Right lobe of liver (tissue), 4 donors: ENCODE measurements around the gene KRTCAP2.

ENCODE experiments used
- POLR2A ChIP-seq: fragments of 450-650 bp; IDR thresholded peaks from one replicate; pipeline ENCODE4 v1.6.1; 2017; ENCODE audit warnings: antibody characterized with exemption, mild to moderate bottlenecking
- TF ChIP-seq, protein P1 (sequence below), 4 donors: fragments of 200-600 bp in 3 of 4; fragments of 450-650 bp in 1 of 4; IDR thresholded peaks; one replicate each; pipeline versions ENCODE4 v1.5.1 to v1.8.0; 2016 to 2022; ENCODE audit warnings: antibody characterized with exemption in 4 of 4, mild to moderate bottlenecking in 2 of 4
- donor health status: DM: no; HTN: no; CAD: no.
- donor health status: DM: no; HTN: no; CAD: no.
- donor health status: DM: no; HTN: yes; CAD: no.

GRCh38 chr1:155123801-155124200, 49.3 kb downstream of the KRTCAP2 start:
- TF ChIP-seq POLR2A: no peak
- TF ChIP-seq, protein P1, sequence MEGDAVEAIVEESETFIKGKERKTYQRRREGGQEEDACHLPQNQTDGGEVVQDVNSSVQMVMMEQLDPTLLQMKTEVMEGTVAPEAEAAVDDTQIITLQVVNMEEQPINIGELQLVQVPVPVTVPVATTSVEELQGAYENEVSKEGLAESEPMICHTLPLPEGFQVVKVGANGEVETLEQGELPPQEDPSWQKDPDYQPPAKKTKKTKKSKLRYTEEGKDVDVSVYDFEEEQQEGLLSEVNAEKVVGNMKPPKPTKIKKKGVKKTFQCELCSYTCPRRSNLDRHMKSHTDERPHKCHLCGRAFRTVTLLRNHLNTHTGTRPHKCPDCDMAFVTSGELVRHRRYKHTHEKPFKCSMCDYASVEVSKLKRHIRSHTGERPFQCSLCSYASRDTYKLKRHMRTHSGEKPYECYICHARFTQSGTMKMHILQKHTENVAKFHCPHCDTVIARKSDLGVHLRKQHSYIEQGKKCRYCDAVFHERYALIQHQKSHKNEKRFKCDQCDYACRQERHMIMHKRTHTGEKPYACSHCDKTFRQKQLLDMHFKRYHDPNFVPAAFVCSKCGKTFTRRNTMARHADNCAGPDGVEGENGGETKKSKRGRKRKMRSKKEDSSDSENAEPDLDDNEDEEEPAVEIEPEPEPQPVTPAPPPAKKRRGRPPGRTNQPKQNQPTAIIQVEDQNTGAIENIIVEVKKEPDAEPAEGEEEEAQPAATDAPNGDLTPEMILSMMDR (IDR thresholded peaks at IDR 0.05): no peak
